Esophagus squamous epithelium (tissue), 4 donors: ENCODE data around the gene GANC.

Source experiments
- CTCF ChIP-seq, 6 experiments: fragments of 450-650 bp in 4 of 6; fragments of 200-600 bp in 2 of 6; sonication (generic) in 2 of 6; IDR thresholded peaks; one replicate each; pipeline ENCODE4 v1.5.1; 2016 to 2019; ENCODE audit warnings: antibody characterized with exemption in 6 of 6, mild to moderate bottlenecking in 4 of 6, moderate library complexity in 4 of 6
- POLR2A ChIP-seq, 4 donors: fragments of 450-650 bp; IDR thresholded peaks; one replicate each; pipeline ENCODE4 v1.6.1; 2017; ENCODE audit warnings: antibody characterized with exemption in 4 of 4, mild to moderate bottlenecking in 4 of 4, moderate library complexity in 3 of 4

GRCh38 chr15:42358141-42358540 lies 85.1 kb downstream of the GANC start:
- no peak for TF ChIP-seq CTCF (IDR thresholded peaks at IDR 0.05)
- TF ChIP-seq POLR2A (IDR thresholded peaks at IDR 0.05), result no peak
